Measurements from ENCODE around the gene SPATA32. TPM values are rescaled to one million over a fixed set of nuclear protein-coding genes. Genes with fewer than 3 reads are reported as not detected.

SPATA32 gene
- total RNA-seq, 4 donors from 2014 or later, result not detected

DNA sequence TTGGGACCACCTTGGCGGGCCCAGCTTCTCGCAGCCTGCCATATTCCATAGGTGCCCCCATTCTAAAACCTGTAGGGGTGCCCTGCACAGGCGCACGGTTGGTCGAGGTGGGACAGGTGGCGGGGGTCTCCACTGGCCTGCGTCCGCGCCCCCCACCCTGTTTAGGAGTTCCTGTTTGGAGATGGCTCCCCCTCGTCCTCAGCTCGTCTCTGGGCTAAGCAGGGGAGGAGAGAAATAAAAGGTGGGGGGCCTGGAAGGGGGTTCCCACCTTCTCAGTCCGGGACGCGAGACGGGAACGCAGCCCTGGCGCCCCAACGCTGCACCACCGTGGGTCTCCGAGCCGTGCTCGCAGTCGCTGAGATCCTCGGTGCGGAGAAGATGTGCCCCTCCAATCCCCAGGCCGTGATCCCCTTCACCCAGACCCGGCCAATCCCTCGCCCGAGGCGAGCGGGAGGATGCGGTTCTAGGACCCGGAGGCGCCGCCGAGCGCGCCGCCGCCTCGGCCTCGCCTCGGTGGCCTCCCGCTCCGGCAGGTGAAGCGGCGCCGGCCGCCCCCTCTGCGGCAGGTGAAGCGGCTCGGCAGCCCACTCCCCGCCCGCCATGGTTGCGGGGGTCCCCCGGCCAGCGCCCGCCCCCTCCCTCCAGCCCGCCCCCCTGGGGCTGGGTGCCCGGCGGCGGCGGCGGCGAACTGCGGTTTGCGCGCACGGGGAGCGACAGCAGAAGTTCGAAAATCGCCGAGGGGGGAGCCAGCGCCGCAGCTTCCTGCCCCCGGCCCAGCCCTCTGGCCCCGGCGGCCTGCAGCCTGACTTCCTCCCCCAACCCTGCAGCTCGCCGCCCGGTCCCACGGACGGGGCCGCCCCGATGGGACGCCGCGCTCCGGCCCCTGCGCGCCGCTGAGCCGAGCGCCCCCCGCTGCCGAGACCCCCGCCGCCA lies 40.5 kb downstream of the SPATA32 start, which contains the start of gene FMNL1:
Gene FMNL1, plus strand, starts transcription at position 805 of the 933 bp plus-strand sequence. CDS start 240 bp downstream, outside the sequence.
- H3K27me3 ChIP-seq, result peaks cover 0 to 43% (median 3%) of the 10 kb centered on the region in 4 donors
- intact Hi-C loops (cut with DNase I), result loop anchor here (5.0 kb wide), 1 partner anchor 51 kb away; no protein-coding TSS in a partner anchor
- H3K27ac ChIP-seq (replicated peaks in 1 of 4), result peak within 1 kb of the TSS; percentile 59 to 77 (median 68)
- H3K4me3 ChIP-seq, result peak within 1 kb of the TSS; percentile 61 to 83 (median 64)
- H3K36me3 ChIP-seq, result no peaks in the 10 kb centered on the region
- TF ChIP-seq POLR2AphosphoS5 (IDR thresholded peaks at IDR 0.05) (peak in 1 of 2 donors; percentile 11), EP300 (IDR thresholded peaks at IDR 0.05) (no peak), POLR2A (IDR thresholded peaks at IDR 0.05; ENCODE audit: low read depth) (no peak)
- TF ChIP-seq, protein P1, sequence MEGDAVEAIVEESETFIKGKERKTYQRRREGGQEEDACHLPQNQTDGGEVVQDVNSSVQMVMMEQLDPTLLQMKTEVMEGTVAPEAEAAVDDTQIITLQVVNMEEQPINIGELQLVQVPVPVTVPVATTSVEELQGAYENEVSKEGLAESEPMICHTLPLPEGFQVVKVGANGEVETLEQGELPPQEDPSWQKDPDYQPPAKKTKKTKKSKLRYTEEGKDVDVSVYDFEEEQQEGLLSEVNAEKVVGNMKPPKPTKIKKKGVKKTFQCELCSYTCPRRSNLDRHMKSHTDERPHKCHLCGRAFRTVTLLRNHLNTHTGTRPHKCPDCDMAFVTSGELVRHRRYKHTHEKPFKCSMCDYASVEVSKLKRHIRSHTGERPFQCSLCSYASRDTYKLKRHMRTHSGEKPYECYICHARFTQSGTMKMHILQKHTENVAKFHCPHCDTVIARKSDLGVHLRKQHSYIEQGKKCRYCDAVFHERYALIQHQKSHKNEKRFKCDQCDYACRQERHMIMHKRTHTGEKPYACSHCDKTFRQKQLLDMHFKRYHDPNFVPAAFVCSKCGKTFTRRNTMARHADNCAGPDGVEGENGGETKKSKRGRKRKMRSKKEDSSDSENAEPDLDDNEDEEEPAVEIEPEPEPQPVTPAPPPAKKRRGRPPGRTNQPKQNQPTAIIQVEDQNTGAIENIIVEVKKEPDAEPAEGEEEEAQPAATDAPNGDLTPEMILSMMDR (IDR thresholded peaks at IDR 0.05), result peak in 1 of 3 experiments; percentile 2
- no peaks in the 10 kb centered on the region for H3K9me3 ChIP-seq
- no peak for DNase-seq (ENCODE audit: extremely low spot score)
- H3K4me1 ChIP-seq, result peaks cover 40 to 58% (median 47%) of the 10 kb centered on the region in 4 donors
- WGBS, result 47% methylated on average over 7 of the region's 98 CpGs

DNA sequence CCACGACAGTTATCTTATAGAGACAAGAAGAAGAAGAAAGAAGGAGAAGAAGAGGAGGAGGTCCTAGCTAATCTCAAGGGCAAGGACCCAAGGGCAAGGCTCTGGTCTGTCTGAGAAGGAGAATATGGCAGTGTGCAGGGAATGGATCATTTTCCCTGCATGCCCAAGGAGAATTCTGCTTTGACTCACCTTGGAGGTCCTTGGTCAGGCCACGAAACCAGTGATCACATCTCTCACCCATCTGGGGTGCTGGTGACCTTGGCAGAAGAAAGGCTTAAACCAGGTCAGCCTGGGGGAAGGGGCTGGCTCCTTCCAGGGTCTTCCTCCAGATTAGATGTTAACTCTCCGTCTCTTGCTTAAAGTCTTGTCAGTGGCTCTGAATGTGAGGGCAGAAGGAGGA lies 41.8 kb downstream of the SPATA32 start:
- Histone ChIP-seq H3K27ac (replicated peaks in 1 of 4) (no peak overlapping the region), H3K4me1 (peaks cover 28 to 54% (median 39%) of the 10 kb centered on the region in 4 donors), H3K4me3 (no peak overlapping the region), H3K9me3 (no peaks in the 10 kb centered on the region), H3K27me3 (peaks cover 0 to 43% (median 3%) of the 10 kb centered on the region in 4 donors), H3K36me3 (no peaks in the 10 kb centered on the region)
- intact Hi-C loops (cut with DNase I), result loop anchor here (5.0 kb wide), 1 partner anchor 52 kb away; no protein-coding TSS in a partner anchor
- WGBS, result 87% methylated on average over 3 of the region's 3 CpGs
- no peak for TF ChIP-seq POLR2A (IDR thresholded peaks at IDR 0.05; ENCODE audit: low read depth)
- TF ChIP-seq, protein P1 (IDR thresholded peaks at IDR 0.05), result no peak
- no peak for TF ChIP-seq POLR2AphosphoS5 (IDR thresholded peaks at IDR 0.05)
- no peak for TF ChIP-seq EP300 (IDR thresholded peaks at IDR 0.05)
- no peak for DNase-seq (ENCODE audit: extremely low spot score)

DNA sequence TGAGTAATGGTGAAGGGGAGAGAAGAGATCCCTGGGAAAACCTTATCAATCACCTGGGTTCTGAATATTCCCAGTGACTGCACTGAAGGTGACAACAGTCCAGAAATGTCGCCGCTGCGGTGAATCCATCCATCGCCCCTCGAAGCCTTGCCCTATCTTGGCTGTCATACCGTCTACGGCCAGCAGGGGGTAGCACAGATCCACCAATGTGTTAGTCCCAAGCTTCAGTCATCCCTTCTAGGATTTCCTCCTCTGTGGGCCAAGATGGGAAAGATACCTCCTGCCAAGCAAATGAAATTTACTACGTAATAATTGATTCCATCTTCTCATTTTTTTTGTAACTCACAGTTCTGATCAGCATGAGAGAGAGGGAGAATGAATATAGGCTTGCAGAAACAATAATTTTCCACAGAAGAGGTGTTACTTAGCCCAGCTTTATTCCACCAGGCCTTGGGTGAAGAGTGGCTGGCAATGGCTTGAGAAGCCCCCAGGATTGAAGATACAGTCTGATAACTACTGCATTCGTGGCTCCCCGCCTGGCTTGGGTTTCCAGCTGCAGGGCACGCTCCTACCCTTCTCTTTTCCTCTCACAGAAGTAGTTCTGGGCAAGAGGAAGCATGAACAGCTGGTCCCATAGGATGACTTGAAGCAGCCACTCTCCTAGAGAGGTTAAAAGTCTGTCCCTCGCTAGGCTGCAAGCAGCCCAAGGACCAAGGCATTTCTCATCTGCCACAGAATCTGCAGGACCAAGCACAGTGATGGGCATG lies 42.8 kb downstream of the SPATA32 start:
- Histone ChIP-seq H3K9me3 (no peaks in the 10 kb centered on the region), H3K4me3 (no peak overlapping the region), H3K27me3 (peaks cover 0 to 36% (median 3%) of the 10 kb centered on the region in 4 donors), H3K27ac (replicated peaks in 1 of 4) (no peak overlapping the region), H3K36me3 (no peaks in the 10 kb centered on the region), H3K4me1 (peaks cover 20 to 48% (median 38%) of the 10 kb centered on the region in 4 donors)
- 24% methylated on average over 7 of the region's 12 CpGs for WGBS
- TF ChIP-seq EP300 (IDR thresholded peaks at IDR 0.05), result no peak
- no peak for TF ChIP-seq POLR2A (IDR thresholded peaks at IDR 0.05; ENCODE audit: low read depth)
- TF ChIP-seq, protein P1 (IDR thresholded peaks at IDR 0.05), result peak; percentile 91 to 98 (median 95)
- TF ChIP-seq POLR2AphosphoS5 (IDR thresholded peaks at IDR 0.05), result peak in 1 of 2 donors; percentile 34
- no peak for DNase-seq (ENCODE audit: extremely low spot score)
- intact Hi-C loops (cut with DNase I), result loop anchor here (2.0 kb wide), 1 partner anchor 166 kb away; no protein-coding TSS in a partner anchor

Other genes with a start within 250 kb of the SPATA32 start
- gene DCAKD, start 210.5 kb downstream of the SPATA32 start, total RNA-seq, result 10 to 100 TPM; 50.3 to 68.8 (median 57.9) TPM
- 10 to 100 TPM; 58.5 to 79.3 (median 65.1) TPM for gene NMT1, start 200.8 kb downstream of the SPATA32 start, total RNA-seq
- gene PLCD3, start 129.6 kb downstream of the SPATA32 start, total RNA-seq, result 100 to 1,000 TPM in 2 of 4 donors, 10 to 100 TPM in 2; 49.4 to 154 (median 106) TPM
- gene ACBD4, start 126.4 kb downstream of the SPATA32 start, total RNA-seq, result 10 to 100 TPM; 20.9 to 34.8 (median 23.5) TPM
- 10 to 100 TPM; 32.1 to 58.2 (median 45.3) TPM for gene HEXIM1, start 113.6 kb downstream of the SPATA32 start, total RNA-seq
- gene HEXIM2, start 100.2 kb downstream of the SPATA32 start, total RNA-seq, result 1 to 10 TPM; 4.0 to 8.4 (median 7.0) TPM
- gene FMNL1, start 40.2 kb downstream of the SPATA32 start, total RNA-seq, result 10 to 100 TPM; 11.0 to 26.7 (median 19.6) TPM
- 10 to 100 TPM in 3 of 4 donors, 1 to 10 TPM in 1; 7.8 to 26.5 (median 10.6) TPM for gene MAP3K14, start 54.9 kb upstream of the SPATA32 start, total RNA-seq
- 10 to 100 TPM; 11.2 to 15.0 (median 12.9) TPM for gene ARHGAP27, start 170.8 kb upstream of the SPATA32 start, total RNA-seq
- 10 to 100 TPM; 28.5 to 38.0 (median 36.0) TPM for gene PLEKHM1, start 228.6 kb upstream of the SPATA32 start, total RNA-seq